Testis (tissue), 3 donors: ENCODE results near the gene NAB2. TPM values are rescaled to one million over a fixed set of nuclear protein-coding genes. Genes with fewer than 3 reads are reported as not detected.
A peak's percentile ranks its signal among the peaks of the same experiment; 100 is the strongest.

Source experiments
- DNase-seq: peaks from one replicate; pipeline ENCODE4 v3.0.0-alpha.2; 2019
- H3K27ac ChIP-seq, 2 donors: fragments of 200-600 bp; sonication (generic); one replicate each; pipeline ENCODE4 v1.5.1; 2019
- H3K27me3 ChIP-seq: fragments of 200-600 bp; sonication (generic); one replicate; pipeline ENCODE4 v1.5.1; 2019
- H3K36me3 ChIP-seq: fragments of 200-600 bp; sonication (generic); one replicate; pipeline ENCODE4 v1.5.1; 2017; ENCODE audit warnings: low read depth; ENCODE audit errors: missing control alignments
- H3K4me1 ChIP-seq: fragments of 200-600 bp; sonication (generic); one replicate; pipeline ENCODE4 v1.5.1; 2019
- H3K4me3 ChIP-seq, 2 donors: fragments of 200-600 bp; sonication (generic); one replicate each; pipeline ENCODE4 v1.5.1; 2017 to 2019
- H3K9me3 ChIP-seq: fragments of 200-600 bp; sonication (generic); one replicate; pipeline ENCODE4 v1.5.1; 2017
- CTCF ChIP-seq, 3 experiments: fragments of 450-650 bp in 2 of 3; fragments of 200-600 bp in 1 of 3; sonication (generic) in 1 of 3; IDR thresholded peaks; one replicate each; pipeline ENCODE4 v1.5.1; 2016 to 2019; ENCODE audit warnings: antibody characterized with exemption in 3 of 3, mild to moderate bottlenecking in 2 of 3, moderate library complexity in 1 of 3
- POLR2A ChIP-seq: fragments of 450-650 bp; IDR thresholded peaks from one replicate; pipeline ENCODE4 v1.6.1; 2017; ENCODE audit warnings: antibody characterized with exemption, mild to moderate bottlenecking, moderate library complexity
- WGBS, 2 donors: methylation state at CpG; one replicate each; pipeline ENCODE4 v1.1.5; 2018; 5-methylcytosine and 5-hydroxymethylcytosine counted together
- intact Hi-C: fragments of 100-400 bp; cut with DNase I; formaldehyde crosslinking; loops from one replicate; pipeline ENCODE4 v1.15.1; 2023; ENCODE audit warnings: low total_unique reads
- polyA plus RNA-seq: library from polyadenylated mRNA; stranded (reverse); fragments of 350-450 nt; fragmentation: Illumina TruSeq; extraction: RNeasy Lipid Tissue Mini Kit (QIAGEN cat#74804); gene quantifications from one replicate; pipeline ENCODE4 v1.2.3, GENCODE V29; 2014; ENCODE audit warnings: low read depth, low replicate concordance; ENCODE audit not compliant: insufficient read depth
- total RNA-seq, 2 donors: library from RNA; depleted of rRNA; stranded (reverse); fragments of >200 nt; gene quantifications; one replicate each; pipeline ENCODE4 v1.2.3, GENCODE V29; 2016

Gene NAB2
- total and polyA plus RNA-seq, 3 donors from 2014 or later, result 31.4 to 59.5 (median 45.7) TPM

- WGBS, 2 donors, result 76 to 82% methylated on average over 7 to 9 of the region's 9 CpGs
- Histone ChIP-seq H3K4me1 (peaks cover 12% of the 10 kb centered on the region), H3K4me3 (no peak overlapping the region), H3K27me3 (no peaks in the 10 kb centered on the region), H3K9me3 (no peaks in the 10 kb centered on the region), H3K27ac (no peak overlapping the region), H3K36me3 (no peaks in the 10 kb centered on the region)
- TF ChIP-seq CTCF (IDR thresholded peaks at IDR 0.05), result no peak
- no peak for TF ChIP-seq POLR2A
- DNase-seq, result no peak
- intact Hi-C loops, result no loop called here
Measured at GRCh38 chr12:57106021-57106708, 17.3 kb downstream of the NAB2 start.

- Histone ChIP-seq H3K27ac (no peak overlapping the region), H3K4me3 (no peak overlapping the region), H3K36me3 (no peaks in the 10 kb centered on the region), H3K4me1 (peaks cover 12% of the 10 kb centered on the region), H3K9me3 (no peaks in the 10 kb centered on the region), H3K27me3 (no peaks in the 10 kb centered on the region)
- TF ChIP-seq POLR2A, result no peak
- no peak for TF ChIP-seq CTCF (IDR thresholded peaks at IDR 0.05)
- 76 to 85% methylated on average over 6 to 7 of the region's 7 CpGs for WGBS, 2 donors
- intact Hi-C loops, result no loop called here
- no peak for DNase-seq
Measured at GRCh38 chr12:57107456-57108155, 18.7 kb downstream of the NAB2 start.

GRCh38 chr12:57109207-57110103, 20.5 kb downstream of the NAB2 start:
- H3K4me3 ChIP-seq, result peak overlapping the region in 1 of 2 donors; percentile 67
- WGBS, 2 donors, result 49 to 57% methylated on average over 7 of the region's 7 CpGs
- peaks cover 12% of the 10 kb centered on the region for H3K4me1 ChIP-seq
- DNase-seq, result no peak
- peak overlapping the region in 1 of 2 donors; percentile 99 for H3K27ac ChIP-seq
- TF ChIP-seq CTCF (IDR thresholded peaks at IDR 0.05), result no peak
- no peak for TF ChIP-seq POLR2A
- H3K27me3 ChIP-seq, result no peaks in the 10 kb centered on the region
- no peaks in the 10 kb centered on the region for H3K36me3 ChIP-seq
- H3K9me3 ChIP-seq, result no peaks in the 10 kb centered on the region
- intact Hi-C loops, result loop anchor here (5.0 kb wide), 1 partner anchor 42 kb away; no protein-coding TSS in a partner anchor

GRCh38 chr12:57110104-57111030, 21.5 kb downstream of the NAB2 start:
- Histone ChIP-seq H3K4me3 (peak overlapping the region; percentile 67 to 71), H3K36me3 (no peaks in the 10 kb centered on the region), H3K9me3 (no peaks in the 10 kb centered on the region), H3K4me1 (peaks cover 12% of the 10 kb centered on the region), H3K27ac (peak overlapping the region; percentile 96 to 99), H3K27me3 (no peaks in the 10 kb centered on the region)
- peak; percentile 86 for DNase-seq
- TF ChIP-seq POLR2A (no peak), CTCF (IDR thresholded peaks at IDR 0.05) (no peak)
- WGBS, 2 donors, result 2 to 7% methylated on average over 11 to 28 of the region's 28 CpGs
- intact Hi-C loops, result loop anchor here (5.0 kb wide), 1 partner anchor 43 kb away; no protein-coding TSS in a partner anchor
